Keratinocyte (primary cell): ENCODE measurements around the gene KRTAP1-4. TPM values are rescaled to one million over a fixed set of nuclear protein-coding genes. Genes with fewer than 3 reads are reported as not detected.

ENCODE experiments used
- DNase-seq: peaks from one replicate; pipeline ENCODE4 v3.0.0-alpha.2; 2011; ENCODE audit warnings: low read depth, missing footprints, low spot score
- FAIRE-seq: peaks from 2 replicates; lab custom pipeline; 2011; peaks lifted over from hg19 to GRCh38; lab: Jason Lieb, UNC
- H2AFZ ChIP-seq: 2 replicates; pipeline ENCODE4 v1.6.0; 2012; ENCODE audit warnings: low read length, control low read depth, inconsistent platforms; ENCODE audit not compliant: control insufficient read depth
- H3K27ac ChIP-seq: 2 replicates; pipeline ENCODE4 v1.5.1; 2011; ENCODE audit warnings: low read length; ENCODE audit not compliant: control insufficient read depth, insufficient read depth
- H3K27me3 ChIP-seq: 3 replicates; pipeline ENCODE4 v1.6.0; 2011; ENCODE audit warnings: low read length; ENCODE audit not compliant: control insufficient read depth, insufficient read depth; ENCODE audit errors: extremely low read depth
- H3K36me3 ChIP-seq, 2 experiments: 2 replicates in 1 of 2; 3 replicates in 1 of 2; pipeline ENCODE4 v1.5.1; 2011; ENCODE audit warnings: low read length in 2 of 2, mild to moderate bottlenecking in 1 of 2; ENCODE audit not compliant: control insufficient read depth in 2 of 2, insufficient read depth in 2 of 2; ENCODE audit errors: extremely low read depth in 1 of 2
- H3K4me1 ChIP-seq: 3 replicates; pipeline ENCODE4 v1.5.1; 2011; ENCODE audit warnings: low read length; ENCODE audit not compliant: control insufficient read depth, insufficient read depth; ENCODE audit errors: extremely low read depth
- H3K4me2 ChIP-seq: 3 replicates; pipeline ENCODE4 v1.6.0; 2011; ENCODE audit warnings: low read depth, low read length; ENCODE audit not compliant: control insufficient read depth, insufficient read depth; ENCODE audit errors: extremely low read depth
- H3K4me3 ChIP-seq, 3 experiments: fragments of 200-600 bp in 1 of 3; sonication (generic) in 1 of 3; 2 replicates in 2 of 3; 3 replicates in 1 of 3; pipeline ENCODE4 v1.5.1; 2011 to 2016; ENCODE audit warnings: low read length in 3 of 3, mild to moderate bottlenecking in 3 of 3, control low read depth in 2 of 3, inconsistent platforms in 1 of 3, low read depth in 1 of 3, mixed read lengths in 1 of 3, mixed run types in 1 of 3, moderate library complexity in 1 of 3; ENCODE audit not compliant: control insufficient read depth in 2 of 3, insufficient read depth in 2 of 3; ENCODE audit errors: extremely low read depth in 1 of 3
- H3K79me2 ChIP-seq: 2 replicates; pipeline ENCODE4 v1.6.0; 2012; ENCODE audit warnings: low read length; ENCODE audit not compliant: control insufficient read depth, insufficient read depth
- H3K9ac ChIP-seq: 3 replicates; pipeline ENCODE4 v1.6.0; 2011; ENCODE audit warnings: low read length; ENCODE audit not compliant: control insufficient read depth, insufficient read depth; ENCODE audit errors: extremely low read depth
- H3K9me1 ChIP-seq: 3 replicates; pipeline ENCODE4 v1.6.0; 2011; ENCODE audit warnings: low read length; ENCODE audit not compliant: control insufficient read depth, insufficient read depth; ENCODE audit errors: extremely low read depth
- H3K9me3 ChIP-seq: 2 replicates; pipeline ENCODE4 v1.5.1; 2012; ENCODE audit warnings: low read depth, low read length; ENCODE audit not compliant: control insufficient read depth
- H4K20me1 ChIP-seq: 3 replicates; pipeline ENCODE4 v1.6.0; 2011; ENCODE audit warnings: low read length; ENCODE audit not compliant: control insufficient read depth, insufficient read depth; ENCODE audit errors: extremely low read depth
- EZH2 ChIP-seq: IDR thresholded peaks from one replicate; pipeline ENCODE4 v1.6.1; 2012; ENCODE audit warnings: inconsistent platforms, mild to moderate bottlenecking, low read length, moderate library complexity
- dilution Hi-C: fragments of 300-500 bp; cut with MboI; formaldehyde crosslinking; loops from one replicate; pipeline ENCODE4 v1.7.0; 2020; ENCODE audit warnings: low sequenced_read_pairs; ENCODE audit not compliant: extremely low pct_ligation_motif_present
- polyA plus RNA-seq, 5 experiments: library from polyadenylated mRNA; depleted of rRNA in 3 of 5; stranded (reverse) in 3 of 5; stranded (forward) in 1 of 5; unstranded in 1 of 5; fragments of >200 nt; gene quantifications; 1 replicate in 1 of 5; 2 replicates in 3 of 5; 3 replicates in 1 of 5; pipeline versions ENCODE4 v1.2.1 to v1.2.3, GENCODE V29; 2011 to 2012; ENCODE audit warnings: missing spikeins in 2 of 5, low read depth in 1 of 5, low replicate concordance in 1 of 5
- TF ChIP-seq, protein P1 (sequence below), 3 experiments: IDR thresholded peaks in 1 of 3; conservative IDR thresholded peaks in 1 of 3; optimal IDR thresholded peaks in 1 of 3; 2 replicates in 2 of 3; 3 replicates in 1 of 3; pipeline versions ENCODE3 to v1.5.1; 2011; ENCODE audit warnings: low read length in 3 of 3, mild to moderate bottlenecking in 3 of 3, moderate library complexity in 2 of 3, control low read depth in 1 of 3, inconsistent platforms in 1 of 3; ENCODE audit not compliant: insufficient read depth in 2 of 3; ENCODE audit errors: extremely low read depth in 1 of 3

Gene KRTAP1-4
- polyA plus RNA-seq, 1 donor (not counting 4 experiments of a cell fraction or from before 2014, with no cell fraction given) = not detected

- Histone ChIP-seq H3K27me3 (no peaks in the 10 kb centered on the region), H3K4me3 (no peak overlapping the region), H3K9me1 (no peaks in the 10 kb centered on the region), H3K36me3 (no peaks in the 10 kb centered on the region), H3K4me2 (no peak overlapping the region), H2AFZ (no peak overlapping the region), H3K79me2 (no peaks in the 10 kb centered on the region), H3K9ac (no peak overlapping the region), H3K4me1 (no peaks in the 10 kb centered on the region), H3K27ac (no peak overlapping the region), H4K20me1 (no peaks in the 10 kb centered on the region), H3K9me3 (no peaks in the 10 kb centered on the region)
- no peak for FAIRE-seq
- no peak for DNase-seq
- dilution Hi-C loops = no loop called here
- TF ChIP-seq, protein P1, sequence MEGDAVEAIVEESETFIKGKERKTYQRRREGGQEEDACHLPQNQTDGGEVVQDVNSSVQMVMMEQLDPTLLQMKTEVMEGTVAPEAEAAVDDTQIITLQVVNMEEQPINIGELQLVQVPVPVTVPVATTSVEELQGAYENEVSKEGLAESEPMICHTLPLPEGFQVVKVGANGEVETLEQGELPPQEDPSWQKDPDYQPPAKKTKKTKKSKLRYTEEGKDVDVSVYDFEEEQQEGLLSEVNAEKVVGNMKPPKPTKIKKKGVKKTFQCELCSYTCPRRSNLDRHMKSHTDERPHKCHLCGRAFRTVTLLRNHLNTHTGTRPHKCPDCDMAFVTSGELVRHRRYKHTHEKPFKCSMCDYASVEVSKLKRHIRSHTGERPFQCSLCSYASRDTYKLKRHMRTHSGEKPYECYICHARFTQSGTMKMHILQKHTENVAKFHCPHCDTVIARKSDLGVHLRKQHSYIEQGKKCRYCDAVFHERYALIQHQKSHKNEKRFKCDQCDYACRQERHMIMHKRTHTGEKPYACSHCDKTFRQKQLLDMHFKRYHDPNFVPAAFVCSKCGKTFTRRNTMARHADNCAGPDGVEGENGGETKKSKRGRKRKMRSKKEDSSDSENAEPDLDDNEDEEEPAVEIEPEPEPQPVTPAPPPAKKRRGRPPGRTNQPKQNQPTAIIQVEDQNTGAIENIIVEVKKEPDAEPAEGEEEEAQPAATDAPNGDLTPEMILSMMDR (optimal IDR thresholded peaks at IDR 0.05 in 1 of 3, IDR thresholded peaks at IDR 0.05 in 1 of 3, conservative IDR thresholded peaks at IDR 0.05 in 1 of 3; ENCODE audit: extremely low read depth in 1 of 3, insufficient read depth in 2 of 3, low read length in 3 of 3) = no peak
- TF ChIP-seq EZH2 = no peak
Observed at GRCh38 chr17:41013181-41013580, 16.8 kb downstream of the KRTAP1-4 start.

GRCh38 chr17:41012326-41013120 is 17.5 kb downstream of the KRTAP1-4 start:
- Histone ChIP-seq H3K9me3 (no peaks in the 10 kb centered on the region), H3K9ac (no peak overlapping the region), H3K27me3 (no peaks in the 10 kb centered on the region), H3K4me1 (no peaks in the 10 kb centered on the region), H3K4me2 (no peak overlapping the region), H3K27ac (no peak overlapping the region), H2AFZ (no peak overlapping the region), H3K79me2 (no peaks in the 10 kb centered on the region), H3K4me3 (no peak overlapping the region), H3K36me3 (no peaks in the 10 kb centered on the region), H3K9me1 (no peaks in the 10 kb centered on the region), H4K20me1 (no peaks in the 10 kb centered on the region)
- dilution Hi-C loops = no loop called here
- no peak for FAIRE-seq
- DNase-seq = no peak
- TF ChIP-seq EZH2 = no peak
- TF ChIP-seq, protein P1 (optimal IDR thresholded peaks at IDR 0.05 in 1 of 3, IDR thresholded peaks at IDR 0.05 in 1 of 3, conservative IDR thresholded peaks at IDR 0.05 in 1 of 3; ENCODE audit: extremely low read depth in 1 of 3, insufficient read depth in 2 of 3, low read length in 3 of 3) = no peak
